ENCODE results near the gene DCAF17. TPM values are rescaled to one million over a fixed set of nuclear protein-coding genes. Genes with fewer than 3 reads are reported as not detected.
"Not testable (repeated sequence)": the region's sequence is repeated elsewhere in the genome, so short reads cannot be mapped to it uniquely, and the experiment has no call there.

Gene DCAF17
- total RNA-seq, 2 experiments from 2014 or later: 25.9 to 40.9 TPM

- H3K79me2 ChIP-seq (ENCODE audit: insufficient read depth, low read depth, low read length): peaks cover 37% of the 10 kb centered on the region; the same call in 1 of the 2 replicates
- CTCF ChIA-PET (ENCODE audit: unreplicated experiment): no interaction called here
- TF ChIP-seq, protein P1, sequence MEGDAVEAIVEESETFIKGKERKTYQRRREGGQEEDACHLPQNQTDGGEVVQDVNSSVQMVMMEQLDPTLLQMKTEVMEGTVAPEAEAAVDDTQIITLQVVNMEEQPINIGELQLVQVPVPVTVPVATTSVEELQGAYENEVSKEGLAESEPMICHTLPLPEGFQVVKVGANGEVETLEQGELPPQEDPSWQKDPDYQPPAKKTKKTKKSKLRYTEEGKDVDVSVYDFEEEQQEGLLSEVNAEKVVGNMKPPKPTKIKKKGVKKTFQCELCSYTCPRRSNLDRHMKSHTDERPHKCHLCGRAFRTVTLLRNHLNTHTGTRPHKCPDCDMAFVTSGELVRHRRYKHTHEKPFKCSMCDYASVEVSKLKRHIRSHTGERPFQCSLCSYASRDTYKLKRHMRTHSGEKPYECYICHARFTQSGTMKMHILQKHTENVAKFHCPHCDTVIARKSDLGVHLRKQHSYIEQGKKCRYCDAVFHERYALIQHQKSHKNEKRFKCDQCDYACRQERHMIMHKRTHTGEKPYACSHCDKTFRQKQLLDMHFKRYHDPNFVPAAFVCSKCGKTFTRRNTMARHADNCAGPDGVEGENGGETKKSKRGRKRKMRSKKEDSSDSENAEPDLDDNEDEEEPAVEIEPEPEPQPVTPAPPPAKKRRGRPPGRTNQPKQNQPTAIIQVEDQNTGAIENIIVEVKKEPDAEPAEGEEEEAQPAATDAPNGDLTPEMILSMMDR (conservative IDR thresholded peaks at IDR 0.05; ENCODE audit: low read length): no peak
- TF ChIP-seq EZH2phosphoT487 (IDR thresholded peaks at IDR 0.05; ENCODE audit: borderline replicate concordance, low read depth, low read length): no peak
- no peak overlapping the region for H3K4me3 ChIP-seq (ENCODE audit: low read depth, low read length, poor library complexity, severe bottlenecking)
- peak overlapping the region; percentile 14; the same call in 1 of the 2 replicates for H2AFZ ChIP-seq (ENCODE audit: low read length)
- POLR2A ChIA-PET: interaction anchor here (0.5 to 1.2 kb wide), 4 partner anchors 19 to 258 kb away, joined by 3 to 6 read pairs (median 4); no protein-coding TSS in a partner anchor
- H4K20me1 ChIP-seq (ENCODE audit: insufficient read depth, low read length): no peaks in the 10 kb centered on the region
- peaks cover 52% of the 10 kb centered on the region for H3K4me1 ChIP-seq (ENCODE audit: insufficient read depth, low read length, poor library complexity, severe bottlenecking)
- intact Hi-C loops (cut with micrococcal nuclease; ENCODE audit: unreplicated experiment): no loop called here
- no peaks in the 10 kb centered on the region for H3K9me2 ChIP-seq (ENCODE audit: insufficient read depth, low read length)
- H3K27ac ChIP-seq (ENCODE audit: low read depth, low read length, poor library complexity, severe bottlenecking): no peak overlapping the region
- H3K36me3 ChIP-seq (ENCODE audit: insufficient read depth, low read length): peaks cover 6% of the 10 kb centered on the region; the same call in 1 of the 2 replicates
- BruUV-seq (replicated peaks): no TSS peak
- no peak for DNase-seq (ENCODE audit: low spot score)
- H3K9me3 ChIP-seq (ENCODE audit: low read length): no peaks in the 10 kb centered on the region
- H3K4me2 ChIP-seq (ENCODE audit: low read length): no peak overlapping the region
Observed at GRCh38 chr2:171412571-171413175, 21.4 kb upstream of the DCAF17 start.

DNA sequence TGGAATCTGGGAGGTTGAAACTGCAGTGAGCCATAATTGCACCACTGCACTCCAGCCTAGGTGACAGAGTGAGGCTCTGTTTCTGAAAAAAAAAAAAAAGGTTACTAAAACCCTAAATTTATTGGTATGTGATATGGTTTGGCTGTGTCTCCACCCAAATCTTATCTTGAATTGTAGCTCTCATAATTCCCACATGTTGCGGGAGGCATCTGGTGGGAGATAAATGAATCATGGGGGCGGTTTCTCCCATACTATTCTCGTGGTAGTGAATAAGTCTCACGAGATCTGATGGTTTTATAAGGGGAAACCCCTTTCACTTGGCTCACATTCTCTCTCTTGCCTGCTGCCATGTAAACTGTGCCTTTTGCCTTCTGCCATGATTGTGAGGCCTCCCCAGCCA is 19.4 kb upstream of the DCAF17 start:
- H2AFZ ChIP-seq (ENCODE audit: low read length); H3K9me2 ChIP-seq (ENCODE audit: insufficient read depth, low read length); H3K4me3 ChIP-seq (ENCODE audit: low read depth, low read length, poor library complexity, severe bottlenecking); H4K20me1 ChIP-seq (ENCODE audit: insufficient read depth, low read length); DNase-seq (ENCODE audit: low spot score); H3K9me3 ChIP-seq (ENCODE audit: low read length); intact Hi-C loops (cut with micrococcal nuclease; ENCODE audit: unreplicated experiment); BruUV-seq (replicated peaks); H3K27ac ChIP-seq (ENCODE audit: low read depth, low read length, poor library complexity, severe bottlenecking); H3K4me2 ChIP-seq (ENCODE audit: low read length): not testable (repeated sequence)
- Histone ChIP-seq H3K79me2 (ENCODE audit: insufficient read depth, low read depth, low read length) (peaks cover 37% of the 10 kb centered on the region; the same call in 1 of the 2 replicates), H3K4me1 (ENCODE audit: insufficient read depth, low read length, poor library complexity, severe bottlenecking) (peaks cover 50% of the 10 kb centered on the region), H3K36me3 (ENCODE audit: insufficient read depth, low read length) (peaks cover 11% of the 10 kb centered on the region; the same call in 1 of the 2 replicates)
- ChIA-PET POLR2A (interaction anchor here (0.6 to 2.1 kb wide), 5 partner anchors 57 to 344 kb away, joined by 3 to 10 read pairs (median 3); no protein-coding TSS in a partner anchor), CTCF (ENCODE audit: unreplicated experiment) (interaction anchor here (1.0 kb wide), 1 partner anchor 21 kb away, joined by 3 read pairs; no protein-coding TSS in a partner anchor)

- peaks cover 10% of the 10 kb centered on the region for H3K9me3 ChIP-seq (ENCODE audit: low read length)
- peak overlapping the region; percentile 53; the same call in 1 of the 2 replicates for H2AFZ ChIP-seq (ENCODE audit: low read length)
- ChIA-PET CTCF (ENCODE audit: unreplicated experiment) (interaction anchor here (0.6 to 1.6 kb wide), 7 partner anchors 11 to 399 kb away, joined by 3 to 9 read pairs (median 3); no protein-coding TSS in a partner anchor), POLR2A (interaction anchor here (0.7 to 1.7 kb wide), 13 partner anchors 11 to 498 kb away, joined by 3 to 14 read pairs (median 4); no protein-coding TSS in a partner anchor)
- TF ChIP-seq EZH2phosphoT487 (IDR thresholded peaks at IDR 0.05; ENCODE audit: borderline replicate concordance, low read depth, low read length): no peak
- TF ChIP-seq, protein P1 (conservative IDR thresholded peaks at IDR 0.05; ENCODE audit: low read length): peak; percentile 98
- no TSS peak for BruUV-seq (replicated peaks)
- H3K27ac ChIP-seq (ENCODE audit: low read depth, low read length, poor library complexity, severe bottlenecking): peak overlapping the region; percentile 62
- H4K20me1 ChIP-seq (ENCODE audit: insufficient read depth, low read length): no peaks in the 10 kb centered on the region
- peaks cover 27% of the 10 kb centered on the region; the same call in 1 of the 2 replicates for H3K36me3 ChIP-seq (ENCODE audit: insufficient read depth, low read length)
- peak overlapping the region; percentile 41 for H3K4me2 ChIP-seq (ENCODE audit: low read length)
- intact Hi-C loops (cut with micrococcal nuclease; ENCODE audit: unreplicated experiment): loop anchor here (1.0 kb wide), 6 partner anchors 93 to 443 kb away; no protein-coding TSS in a partner anchor
- peaks cover 41% of the 10 kb centered on the region for H3K4me1 ChIP-seq (ENCODE audit: insufficient read depth, low read length, poor library complexity, severe bottlenecking)
- H3K4me3 ChIP-seq (ENCODE audit: low read depth, low read length, poor library complexity, severe bottlenecking): peak overlapping the region; percentile 3
- peak; percentile 96 for DNase-seq (ENCODE audit: low spot score)
- peaks cover 40% of the 10 kb centered on the region; the same call in 1 of the 2 replicates for H3K79me2 ChIP-seq (ENCODE audit: insufficient read depth, low read depth, low read length)
- H3K9me2 ChIP-seq (ENCODE audit: insufficient read depth, low read length): no peaks in the 10 kb centered on the region
Observed at GRCh38 chr2:171416009-171416926, 17.8 kb upstream of the DCAF17 start.
